Fibroblast of pulmonary artery (primary cell): ENCODE results near the gene CKAP5.
"Not testable (repeated sequence)": the region's sequence is repeated elsewhere in the genome, so short reads cannot be mapped to it uniquely, and the experiment has no call there.

Experiments
- DNase-seq: peaks from one replicate; pipeline ENCODE4 v3.0.0-alpha.2; 2010; ENCODE audit warnings: low read depth
- H3K4me3 ChIP-seq: replicated peaks from 2 replicates; pipeline ENCODE4 v1.5.1; 2011; ENCODE audit warnings: low read depth, mild to moderate bottlenecking, control low read depth, low read length, moderate library complexity
- TF ChIP-seq, protein P1 (sequence below): IDR thresholded peaks from 2 replicates; pipeline ENCODE4 v1.5.1; 2011; ENCODE audit warnings: mild to moderate bottlenecking, control low read depth, low read length, inconsistent platforms; ENCODE audit errors: missing control alignments

CKAP5 gene

DNA sequence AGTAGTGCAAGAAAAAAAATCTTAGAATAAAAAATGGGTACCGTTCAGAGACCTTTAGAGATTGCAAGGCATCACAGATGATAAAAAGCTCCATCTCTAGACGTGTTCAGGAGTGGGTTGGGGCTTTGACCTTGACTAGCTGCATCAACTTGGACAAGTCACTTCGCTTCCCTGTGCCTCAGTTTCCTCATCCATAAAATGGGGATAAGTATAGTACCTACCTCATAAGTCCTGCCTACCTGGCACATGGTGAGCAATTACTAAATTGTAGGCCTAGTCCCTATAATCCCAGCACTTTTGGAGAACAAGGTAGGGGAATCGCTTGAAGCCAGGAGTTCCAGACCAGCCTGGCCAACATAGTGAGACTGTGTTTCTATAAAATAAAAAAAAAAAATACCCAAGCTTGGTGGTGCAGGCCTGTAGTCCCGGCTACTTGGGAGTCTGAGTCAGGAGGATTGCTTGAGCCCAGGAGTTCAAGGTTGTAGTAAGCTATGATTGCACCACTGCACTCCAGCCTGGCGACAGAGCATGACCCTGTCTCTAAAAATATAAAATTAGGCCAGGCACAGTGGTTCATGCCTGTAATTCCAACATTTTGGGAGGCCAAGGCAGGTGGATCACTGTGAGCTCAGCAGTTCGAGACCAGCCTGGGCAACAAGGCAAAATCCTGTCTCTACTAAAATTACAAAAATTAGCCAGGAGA, 133.1 kb downstream of the CKAP5 start:
- TF ChIP-seq, protein P1, sequence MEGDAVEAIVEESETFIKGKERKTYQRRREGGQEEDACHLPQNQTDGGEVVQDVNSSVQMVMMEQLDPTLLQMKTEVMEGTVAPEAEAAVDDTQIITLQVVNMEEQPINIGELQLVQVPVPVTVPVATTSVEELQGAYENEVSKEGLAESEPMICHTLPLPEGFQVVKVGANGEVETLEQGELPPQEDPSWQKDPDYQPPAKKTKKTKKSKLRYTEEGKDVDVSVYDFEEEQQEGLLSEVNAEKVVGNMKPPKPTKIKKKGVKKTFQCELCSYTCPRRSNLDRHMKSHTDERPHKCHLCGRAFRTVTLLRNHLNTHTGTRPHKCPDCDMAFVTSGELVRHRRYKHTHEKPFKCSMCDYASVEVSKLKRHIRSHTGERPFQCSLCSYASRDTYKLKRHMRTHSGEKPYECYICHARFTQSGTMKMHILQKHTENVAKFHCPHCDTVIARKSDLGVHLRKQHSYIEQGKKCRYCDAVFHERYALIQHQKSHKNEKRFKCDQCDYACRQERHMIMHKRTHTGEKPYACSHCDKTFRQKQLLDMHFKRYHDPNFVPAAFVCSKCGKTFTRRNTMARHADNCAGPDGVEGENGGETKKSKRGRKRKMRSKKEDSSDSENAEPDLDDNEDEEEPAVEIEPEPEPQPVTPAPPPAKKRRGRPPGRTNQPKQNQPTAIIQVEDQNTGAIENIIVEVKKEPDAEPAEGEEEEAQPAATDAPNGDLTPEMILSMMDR = no peak
- no peak for DNase-seq
- no peak overlapping the region for H3K4me3 ChIP-seq

DNA sequence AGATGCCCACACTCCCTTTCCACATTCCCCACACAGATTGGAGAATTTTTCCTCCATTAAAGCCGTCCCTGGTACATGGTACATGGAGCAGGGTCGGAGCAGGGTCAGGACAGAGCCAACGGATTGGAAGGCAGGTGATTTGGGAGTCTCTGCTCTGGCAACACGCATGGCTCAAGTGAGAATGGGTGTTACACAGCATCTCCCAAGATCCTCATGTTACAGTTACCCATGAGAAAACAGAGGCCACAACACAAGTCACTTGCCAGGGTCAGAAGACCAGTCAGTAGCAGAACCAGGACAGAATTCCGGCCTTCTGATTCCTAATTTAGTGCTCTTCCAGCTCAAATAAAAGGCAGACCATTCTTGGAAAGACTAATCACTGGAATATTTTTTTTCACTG, 134.8 kb downstream of the CKAP5 start:
- no peak overlapping the region for H3K4me3 ChIP-seq
- DNase-seq = peak; percentile 14
- TF ChIP-seq, protein P1 = no peak

DNA sequence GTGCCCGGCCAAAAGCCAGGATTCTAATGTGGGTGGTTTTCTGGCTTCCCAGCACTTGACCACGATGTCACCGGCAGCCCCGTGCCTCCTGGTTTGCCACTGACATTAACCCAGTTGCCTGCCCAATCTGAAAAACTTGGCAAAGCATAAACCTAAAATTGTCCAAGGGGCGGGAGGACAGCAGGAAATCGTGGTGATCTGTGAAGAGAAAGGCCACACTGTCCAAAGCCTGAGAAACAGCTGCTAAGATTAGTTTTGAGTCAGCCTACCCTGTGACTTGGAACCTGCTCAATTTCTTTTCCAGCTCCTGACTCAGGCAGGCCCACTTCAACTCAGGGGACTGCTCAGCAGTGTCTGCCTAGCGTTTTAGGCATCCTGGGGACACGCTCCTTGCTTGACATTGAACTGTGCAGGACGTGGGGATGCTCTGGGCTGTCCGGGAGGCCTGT, 135.2 kb downstream of the CKAP5 start:
- peak; percentile 93 for DNase-seq

DNA sequence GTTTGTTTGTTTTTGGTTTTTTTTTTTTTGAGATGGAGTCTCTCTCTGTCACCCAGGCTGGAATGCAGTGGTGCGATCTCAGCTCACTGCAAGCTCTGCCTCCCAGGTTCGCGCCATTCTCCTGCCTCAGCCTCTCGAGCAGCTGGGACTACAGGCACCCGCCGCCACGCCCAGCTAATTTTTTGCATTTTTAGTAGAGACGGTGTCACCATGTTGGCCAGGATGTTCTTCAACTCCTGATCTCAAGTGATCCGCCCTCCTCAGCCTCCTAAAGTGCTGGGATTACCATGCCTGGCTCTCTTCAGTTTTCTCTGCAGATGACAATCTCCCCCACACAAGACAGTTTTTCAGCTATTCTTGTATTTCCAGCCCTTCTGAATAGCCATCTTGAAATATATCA, 136.7 kb downstream of the CKAP5 start:
- DNase-seq, H3K4me3 ChIP-seq: not testable (repeated sequence)

More for the DNA sequence above, 135.2 kb downstream of the CKAP5 start:
- H3K4me3 ChIP-seq = no peak overlapping the region
- TF ChIP-seq, protein P1 = no peak

DNA sequence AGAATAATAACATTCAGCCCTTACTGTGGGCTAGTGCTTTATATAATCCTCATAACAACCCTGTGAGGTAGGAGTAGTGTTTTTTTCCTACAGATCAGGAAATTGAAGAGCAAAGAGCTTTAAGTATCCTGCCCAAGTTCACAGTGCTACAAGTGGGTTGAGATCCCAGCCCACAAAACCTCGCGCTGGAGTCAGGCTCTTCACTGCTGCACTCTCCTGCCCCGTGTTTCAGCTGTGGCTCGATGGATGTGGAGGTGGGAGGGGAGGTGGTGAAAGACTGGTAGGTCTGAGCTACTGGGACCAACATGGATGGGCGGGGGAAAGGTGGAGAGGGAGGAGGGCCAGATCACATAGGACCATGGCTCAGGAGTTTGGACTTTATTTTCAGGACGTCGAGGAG, 139.2 kb downstream of the CKAP5 start:
- TF ChIP-seq, protein P1 = no peak
- H3K4me3 ChIP-seq = no peak overlapping the region

DNA sequence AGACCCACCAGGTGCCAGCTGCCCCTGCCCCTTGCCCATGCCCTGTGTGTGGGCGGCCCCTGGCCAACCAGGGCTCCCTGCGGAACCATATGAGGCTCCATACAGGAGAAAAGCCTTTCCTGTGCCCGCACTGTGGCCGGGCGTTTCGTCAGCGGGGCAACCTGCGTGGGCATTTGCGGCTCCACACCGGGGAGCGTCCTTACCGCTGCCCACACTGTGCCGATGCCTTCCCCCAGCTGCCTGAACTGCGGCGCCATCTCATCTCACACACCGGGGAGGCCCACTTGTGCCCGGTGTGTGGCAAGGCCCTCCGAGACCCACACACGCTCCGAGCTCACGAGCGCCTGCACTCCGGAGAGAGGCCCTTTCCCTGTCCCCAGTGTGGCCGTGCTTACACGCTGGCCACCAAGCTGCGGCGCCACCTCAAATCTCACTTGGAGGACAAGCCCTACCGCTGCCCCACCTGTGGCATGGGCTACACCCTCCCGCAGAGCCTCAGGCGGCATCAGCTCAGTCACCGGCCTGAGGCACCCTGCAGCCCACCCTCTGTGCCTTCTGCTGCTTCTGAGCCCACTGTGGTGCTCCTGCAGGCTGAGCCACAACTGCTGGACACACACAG, 140.9 kb downstream of the CKAP5 start:
- no peak for DNase-seq
- no peak overlapping the region for H3K4me3 ChIP-seq
- TF ChIP-seq, protein P1 = no peak

More for the DNA sequence above, 139.2 kb downstream of the CKAP5 start:
- DNase-seq = no peak

DNA sequence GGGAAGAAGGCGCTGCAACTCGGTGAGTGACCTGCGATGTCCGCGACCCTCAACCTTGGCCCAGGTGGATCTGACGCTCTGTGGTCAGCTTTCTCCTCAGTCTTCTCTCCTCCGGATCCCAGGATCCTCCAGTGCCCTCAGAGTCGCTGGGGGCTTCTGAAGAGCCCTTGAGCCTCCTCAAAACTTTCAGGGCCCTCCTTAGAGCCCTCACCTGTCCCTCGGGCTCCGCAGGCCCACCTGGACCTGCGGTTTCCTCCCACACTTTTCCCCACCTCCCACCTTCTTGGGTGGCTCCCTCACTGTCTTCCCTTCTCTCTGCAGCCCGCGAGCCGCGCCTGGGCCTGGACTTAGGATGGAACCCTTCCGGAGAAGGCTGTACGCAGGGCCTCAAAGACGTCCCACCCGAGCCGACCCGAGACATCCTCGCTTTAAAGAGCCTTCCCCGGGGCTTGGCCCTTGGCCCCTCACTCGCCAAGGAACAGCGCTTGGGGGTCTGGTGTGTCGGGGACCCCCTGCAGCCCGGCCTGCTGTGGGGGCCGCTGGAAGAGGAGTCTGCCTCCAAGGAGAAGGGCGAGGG, 144.9 kb downstream of the CKAP5 start:
- TF ChIP-seq, protein P1 = no peak
- peak overlapping the region; percentile 98 for H3K4me3 ChIP-seq
- no peak for DNase-seq
